ENCODE results near the gene RBP5. TPM values are rescaled to one million over a fixed set of nuclear protein-coding genes. Genes with fewer than 3 reads are reported as not detected.

The RBP5 gene
- total RNA-seq, 1 donor from 2014 or later = 1.1 TPM

- no peak for DNase-seq (ENCODE audit: low read depth)
These were observed 54.7 kb downstream of the RBP5 start for GRCh38 chr12:7073946-7074345.

Other genes starting within 250 kb of the RBP5 start
- gene LRRC23, start 224.1 kb downstream of the RBP5 start, total RNA-seq = 16.1 and 16.4 TPM in 2 replicates
- gene ENO2, start 214.3 kb downstream of the RBP5 start, total RNA-seq = 14.1 and 41.3 TPM in 2 replicates
- gene ATN1, start 200.9 kb downstream of the RBP5 start, total RNA-seq = 1.7 and 29.4 TPM in 2 replicates
- not detected in 2 replicates for gene RNU7-1, start 185.1 kb downstream of the RBP5 start, total RNA-seq
- gene C12orf57, start 184.9 kb downstream of the RBP5 start, total RNA-seq = 38.0 and 62.4 TPM in 2 replicates
- gene PTPN6, start 177.5 kb downstream of the RBP5 start, total RNA-seq = 14.8 and 18.4 TPM in 2 replicates
- 109 and 234 TPM in 2 replicates for gene PHB2, start 158.2 kb downstream of the RBP5 start, total RNA-seq
- gene EMG1, start 158.0 kb downstream of the RBP5 start, total RNA-seq = 37.8 and 61.0 TPM in 2 replicates
- 9.7 and 26.5 TPM in 2 replicates for gene LPCAT3, start 110.4 kb downstream of the RBP5 start, total RNA-seq
- 5.2 and 72.6 TPM in 2 replicates for gene C1S, start 68.2 kb downstream of the RBP5 start, total RNA-seq
- gene C1R, start 36.4 kb downstream of the RBP5 start, total RNA-seq = 4.2 and 82.9 TPM in 2 replicates
- 31.4 and 68.7 TPM in 2 replicates for gene C1RL, start 19.7 kb downstream of the RBP5 start, total RNA-seq
- 34.6 and 106 TPM in 2 replicates for gene CLSTN3, start 1.5 kb upstream of the RBP5 start, total RNA-seq
- gene PEX5, start 60.8 kb upstream of the RBP5 start, total RNA-seq = 24.8 and 36.5 TPM in 2 replicates
- not detected in 2 replicates for gene ACSM4, start 175.2 kb upstream of the RBP5 start, total RNA-seq